ENCODE measurements around the gene STXBP4.

Gene STXBP4

DNA sequence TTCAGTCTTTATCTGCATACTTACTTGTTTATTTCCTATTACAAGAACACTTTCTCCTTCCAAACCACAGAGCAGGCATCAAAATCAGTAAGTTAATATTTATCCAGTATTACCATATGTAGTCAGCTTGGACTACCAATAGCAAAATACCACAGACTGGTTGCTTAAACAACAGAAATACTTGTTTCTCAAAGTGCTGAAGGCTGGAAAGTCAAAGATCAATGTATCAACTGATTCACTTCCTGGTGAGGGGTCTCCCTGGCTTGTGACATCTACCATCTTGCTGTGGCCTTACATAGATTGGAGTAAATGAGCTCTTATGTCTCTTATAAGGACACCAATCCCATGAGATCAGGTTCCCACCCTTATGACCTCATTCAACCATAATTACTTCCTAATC, 2.6 kb downstream of the STXBP4 start:
- no peak for DNase-seq

DNA sequence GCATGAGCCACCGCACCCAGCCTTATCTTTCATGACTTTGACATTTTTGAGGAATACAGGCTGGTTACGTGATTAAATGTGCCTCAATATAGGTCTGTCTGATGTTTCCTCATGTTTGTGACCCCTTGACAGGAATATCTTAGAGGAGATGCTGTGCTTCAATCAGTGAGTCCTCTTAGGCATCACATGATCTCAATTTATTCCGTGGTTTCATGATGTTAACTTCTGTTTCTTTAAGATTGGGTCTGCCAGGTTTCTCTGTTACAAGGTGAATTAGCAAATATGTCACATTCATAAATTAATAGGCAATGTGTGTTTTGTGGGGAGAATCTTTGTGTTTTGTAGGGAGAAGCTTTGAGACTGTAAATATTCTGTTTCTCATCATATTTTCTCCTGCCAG, 3.3 kb downstream of the STXBP4 start:
- no peak for DNase-seq

DNA sequence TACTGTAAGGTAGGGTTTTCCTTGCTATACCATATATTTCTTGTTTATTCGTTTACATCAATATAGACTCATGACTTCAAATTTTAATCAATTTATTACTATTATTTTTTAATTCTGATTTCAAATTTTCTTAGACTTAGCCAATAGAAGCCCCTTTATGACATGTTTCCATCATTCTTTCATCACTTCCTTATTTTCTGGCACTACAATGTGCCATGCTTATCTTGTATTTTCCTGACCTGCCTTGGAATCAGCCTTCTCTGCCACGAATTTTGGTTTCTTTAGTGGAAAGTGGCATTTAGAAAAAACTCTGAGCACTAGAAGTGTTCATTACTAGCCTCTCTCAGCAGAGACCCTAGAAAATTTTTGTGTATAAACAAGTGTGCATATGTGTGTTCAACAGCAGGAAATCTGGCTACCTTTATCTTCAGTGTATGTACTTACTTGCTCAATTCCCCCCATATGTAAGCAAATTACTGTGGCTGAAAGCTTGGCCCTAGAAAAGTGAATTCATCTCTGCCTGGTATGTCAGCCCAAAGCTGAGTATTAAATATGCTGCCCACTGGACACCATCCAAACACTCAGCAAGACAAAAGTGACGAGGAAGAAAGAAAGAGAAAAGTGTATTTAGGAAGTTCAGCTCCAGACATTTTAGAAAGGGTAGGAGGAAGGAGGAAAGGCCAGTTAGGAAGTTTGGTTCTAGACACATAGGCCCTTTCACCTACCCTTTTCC, 4.0 kb downstream of the STXBP4 start:
- no peak for DNase-seq

DNA sequence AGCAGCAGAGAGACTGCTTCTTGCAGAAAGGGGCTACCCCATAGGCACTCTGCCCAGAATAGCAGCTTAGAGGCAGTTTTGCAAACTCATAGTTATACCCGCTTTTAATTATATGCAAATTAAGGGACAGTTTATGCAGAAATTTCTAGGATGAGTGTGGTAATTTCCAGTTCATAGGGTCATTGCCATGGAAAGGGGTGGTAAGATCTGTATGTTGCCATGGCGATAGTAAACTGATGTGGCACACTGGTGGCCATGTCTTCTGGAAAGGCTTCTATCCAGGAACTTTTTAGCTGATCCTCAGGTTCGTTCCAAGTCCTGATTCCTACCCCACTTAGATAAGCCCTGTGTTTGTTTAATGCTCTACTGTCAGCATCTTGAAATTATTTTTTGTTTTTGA, 6.2 kb downstream of the STXBP4 start:
- no peak for DNase-seq

DNA sequence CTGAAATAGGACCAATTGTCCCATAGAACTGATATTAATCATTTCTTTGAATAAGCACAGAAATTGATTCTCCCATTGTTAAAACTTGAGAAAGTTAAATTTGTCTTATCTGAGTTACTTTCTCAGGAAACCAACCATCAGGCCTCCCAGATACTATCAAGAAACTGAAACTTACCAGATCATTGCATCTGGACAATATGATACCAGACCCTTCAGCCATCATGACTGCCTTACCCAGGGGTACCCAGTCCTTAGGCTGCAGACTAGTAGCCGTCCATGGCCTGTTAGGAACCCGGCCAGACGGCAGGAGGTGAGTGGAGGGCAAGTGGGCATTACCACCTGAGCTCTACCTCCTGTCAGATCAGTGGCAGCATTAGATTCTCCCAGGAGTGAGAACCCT, 7.8 kb downstream of the STXBP4 start:
- no peak for DNase-seq

DNA sequence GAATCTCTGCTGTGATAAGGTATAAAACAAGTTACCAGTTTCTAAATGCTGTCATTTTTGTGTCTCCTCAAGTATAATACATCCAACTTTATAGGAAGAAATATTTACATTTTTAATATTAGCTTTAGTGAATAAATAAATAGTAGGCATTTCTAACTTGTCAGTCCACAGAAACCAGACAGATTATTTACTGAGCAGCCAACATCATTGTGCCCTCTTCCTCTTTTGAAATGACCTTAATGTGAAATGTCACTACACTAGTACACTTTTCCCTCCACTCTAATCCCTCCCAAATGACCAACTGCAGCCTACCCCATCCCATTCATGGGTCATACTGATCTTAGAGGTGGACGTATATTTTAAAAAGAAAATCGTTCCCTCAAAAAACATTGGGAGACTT, 9.2 kb downstream of the STXBP4 start:
- DNase-seq = no peak

DNA sequence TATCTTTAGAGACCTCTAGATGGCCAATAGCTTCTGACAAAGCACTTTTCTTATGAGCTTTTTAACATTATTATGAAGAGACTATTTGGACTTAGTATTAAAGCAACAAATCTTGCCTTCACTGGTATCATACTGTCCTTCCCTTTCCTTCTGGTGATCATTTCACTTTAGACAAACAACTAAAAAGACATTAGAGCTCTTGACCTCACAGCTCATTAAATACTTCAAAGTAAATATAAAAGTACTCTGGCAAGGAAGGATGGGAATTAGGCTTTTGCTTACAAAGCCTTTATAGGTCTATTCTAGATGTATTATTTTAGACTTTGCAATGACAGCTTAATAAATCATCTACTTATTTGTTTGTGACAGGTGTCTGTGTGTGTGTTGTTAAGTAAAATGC, 11.1 kb downstream of the STXBP4 start:
- DNase-seq = no peak

DNA sequence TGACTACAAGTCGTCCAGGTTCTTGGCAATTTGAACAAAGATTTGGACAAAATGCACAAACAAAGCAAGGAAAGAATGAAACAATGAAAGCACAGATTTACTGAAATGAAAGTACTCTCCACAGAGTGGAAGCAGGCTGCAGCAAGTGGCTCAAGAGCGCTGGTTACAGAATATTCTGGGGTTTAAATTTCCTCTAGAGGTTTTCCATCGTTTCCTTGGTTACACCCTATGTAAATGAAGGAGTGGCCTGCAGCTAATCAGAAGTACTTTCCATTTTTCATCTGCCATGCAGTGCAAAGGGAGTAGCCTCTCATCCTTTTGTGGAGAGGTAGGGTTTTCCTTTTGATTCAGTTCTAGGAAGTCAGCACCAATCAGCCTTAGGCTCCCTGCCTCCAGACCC, 11.8 kb downstream of the STXBP4 start:
- DNase-seq = no peak

DNA sequence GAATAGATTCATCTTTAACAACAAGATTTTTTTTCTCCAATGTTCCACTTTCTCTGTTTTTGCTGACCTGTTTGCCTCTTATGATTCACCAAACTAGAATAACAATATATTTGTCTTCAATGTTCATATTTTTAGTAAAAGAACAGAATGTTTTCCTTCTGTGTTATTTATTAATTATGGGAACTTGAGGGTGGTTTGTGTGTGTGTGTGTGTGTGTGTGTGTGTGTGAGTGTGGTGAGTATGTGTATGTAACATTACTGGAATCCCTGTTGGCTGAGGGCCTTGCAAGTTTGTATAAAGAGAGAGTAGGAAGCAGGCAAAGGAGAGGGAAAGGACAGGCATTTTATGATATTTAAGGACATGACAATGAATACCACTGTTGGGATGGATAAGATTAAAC, 13.8 kb downstream of the STXBP4 start:
- DNase-seq = no peak

DNA sequence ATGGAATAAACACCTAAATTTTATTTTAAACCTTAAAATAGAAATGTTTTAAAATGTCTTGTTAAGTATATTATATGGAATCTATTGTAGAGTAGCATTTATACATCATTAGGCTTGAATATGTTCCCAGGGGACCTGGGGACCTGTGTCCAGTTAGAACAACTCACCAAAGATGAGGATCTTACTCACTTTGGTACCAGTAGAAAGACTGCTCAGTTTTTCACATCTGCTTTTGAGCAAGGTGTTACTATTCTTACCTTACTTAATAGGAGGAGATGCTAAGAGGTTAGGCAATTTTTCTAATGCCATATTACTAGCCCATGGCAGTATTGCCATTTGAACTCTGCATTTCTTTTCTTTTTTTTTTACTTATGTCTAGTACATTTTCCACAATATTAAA, 14.7 kb downstream of the STXBP4 start:
- DNase-seq = no peak

DNA sequence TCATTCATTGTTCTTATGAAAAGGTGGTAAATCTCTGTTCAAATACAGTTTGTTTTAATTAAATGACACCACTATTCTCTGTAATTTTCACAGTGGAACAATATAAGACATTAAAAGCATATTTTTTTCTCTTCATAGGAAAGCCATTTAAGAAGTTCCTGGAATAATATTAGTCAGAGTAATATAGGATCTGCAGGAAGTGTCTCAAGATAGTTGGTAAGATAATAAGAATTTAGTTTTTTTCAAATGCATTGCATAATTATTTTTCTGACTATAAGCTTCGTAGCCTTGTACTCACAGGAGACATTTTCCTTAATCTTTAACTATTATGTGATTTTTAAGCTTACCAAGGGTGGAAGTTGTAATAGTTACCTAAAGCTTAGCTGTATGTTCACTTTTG, 16.9 kb downstream of the STXBP4 start:
- DNase-seq = no peak

DNA sequence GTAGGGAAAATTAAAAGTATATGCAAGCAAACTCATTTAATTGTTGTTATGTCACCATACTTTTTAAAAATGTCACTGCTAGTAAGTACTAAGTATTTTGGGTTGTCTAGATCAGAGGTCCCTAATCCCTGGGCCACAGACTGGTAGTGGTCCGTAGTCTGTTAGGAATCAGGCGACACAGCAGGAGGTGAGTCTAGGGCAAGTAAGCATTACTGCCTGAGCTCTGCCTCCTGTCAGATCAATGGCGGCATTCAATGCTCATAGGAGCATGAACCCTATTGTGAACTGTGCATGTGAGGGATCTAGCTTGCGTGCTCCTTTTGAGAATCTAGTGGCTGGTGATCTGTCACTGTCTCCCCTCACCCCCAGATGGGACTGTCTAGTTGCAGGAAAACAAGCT, 21.6 kb downstream of the STXBP4 start:
- no peak for DNase-seq

DNA sequence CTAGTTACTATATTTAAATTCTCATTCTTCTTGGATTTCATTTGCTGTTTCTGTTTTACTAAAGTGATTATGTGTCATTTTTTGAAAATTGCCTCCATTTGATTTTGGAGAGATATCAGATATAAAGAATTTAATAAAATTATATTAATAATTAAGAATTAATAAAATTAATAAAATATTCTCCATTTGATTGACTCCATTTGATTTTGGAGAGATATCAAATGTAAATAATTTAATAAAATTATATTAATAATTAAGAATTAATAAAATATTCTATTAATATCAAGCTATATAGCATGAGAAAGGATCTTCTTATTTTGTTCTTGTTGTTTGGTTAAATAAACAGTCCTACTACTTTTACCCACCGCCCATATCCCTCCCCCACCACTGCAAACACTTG, 23.0 kb downstream of the STXBP4 start:
- DNase-seq = no peak

DNA sequence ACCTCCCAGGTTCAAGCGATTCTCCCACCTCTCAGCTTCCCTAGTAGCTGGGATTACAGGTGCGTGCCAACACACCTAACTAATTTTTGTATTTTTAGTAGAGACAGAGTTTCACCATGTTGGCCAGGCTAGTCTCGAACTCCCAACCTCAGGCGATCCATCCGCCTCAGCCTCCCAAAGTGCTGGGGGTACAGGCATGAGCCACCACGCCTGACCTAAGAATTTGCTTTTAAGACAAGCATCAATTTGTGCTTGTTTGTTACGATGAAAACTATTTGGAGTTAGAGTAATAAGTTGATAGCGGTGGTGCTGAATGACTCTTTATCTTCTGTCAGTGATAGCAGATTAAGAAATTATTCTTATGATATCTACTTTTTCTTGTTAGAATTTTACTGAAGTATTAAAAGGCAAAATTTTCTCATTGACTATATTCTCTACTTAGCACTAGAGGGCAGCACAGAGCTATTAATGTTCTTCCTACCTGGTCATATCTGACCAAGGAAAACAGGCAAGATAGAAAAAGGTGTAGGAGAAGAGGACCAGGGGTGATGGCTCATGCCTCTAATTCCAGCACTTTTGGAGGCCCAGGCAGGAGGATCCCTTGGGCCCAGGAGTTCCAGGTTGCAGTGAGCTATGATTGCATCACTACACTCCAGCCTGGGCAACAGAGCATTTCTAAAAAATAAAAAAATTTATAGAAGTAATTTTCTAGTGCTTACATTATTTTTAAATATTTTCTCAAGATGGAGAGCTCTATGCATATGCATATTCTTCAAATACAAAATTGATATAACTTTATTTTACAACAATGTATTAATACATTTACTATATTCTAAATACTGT, 24.5 kb downstream of the STXBP4 start:
- DNase-seq = peak; percentile 65

DNA sequence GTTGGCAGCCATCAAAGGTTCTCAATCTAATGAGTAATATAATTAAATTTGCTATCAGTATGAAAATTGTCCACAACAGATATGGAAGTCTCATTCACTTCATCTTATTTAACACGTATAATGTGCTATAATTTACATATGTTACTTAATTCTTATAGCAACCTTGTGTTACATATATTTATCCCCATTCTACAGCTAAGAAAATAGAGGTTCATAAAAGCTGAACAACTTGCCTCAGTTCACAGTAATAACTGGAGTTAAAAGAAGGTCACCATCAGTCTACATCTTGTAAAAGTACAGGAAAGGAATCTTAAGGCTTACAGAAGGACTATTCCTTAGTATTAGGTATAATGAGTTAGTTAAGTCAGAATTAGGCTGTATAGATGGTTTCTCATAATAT, 27.9 kb downstream of the STXBP4 start:
- no peak for DNase-seq

DNA sequence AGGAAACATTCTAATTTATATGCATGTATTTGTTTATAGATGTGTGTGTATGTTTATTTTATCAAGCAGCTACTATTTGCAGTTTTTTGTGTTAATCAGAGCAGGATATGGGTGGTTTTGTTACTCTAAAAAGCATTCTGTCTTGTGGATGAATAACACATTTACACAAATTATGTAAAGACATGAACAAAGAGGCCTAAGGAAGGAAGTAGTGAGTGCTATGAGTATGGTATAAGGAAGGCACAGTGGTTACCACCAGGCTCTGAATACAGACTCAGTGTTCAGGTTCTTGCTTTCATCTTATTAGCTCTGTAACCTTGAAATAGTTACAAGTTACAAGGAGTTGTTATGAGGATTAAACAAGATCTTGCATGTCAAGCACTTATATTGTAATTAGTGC, 33.9 kb downstream of the STXBP4 start:
- no peak for DNase-seq

DNA sequence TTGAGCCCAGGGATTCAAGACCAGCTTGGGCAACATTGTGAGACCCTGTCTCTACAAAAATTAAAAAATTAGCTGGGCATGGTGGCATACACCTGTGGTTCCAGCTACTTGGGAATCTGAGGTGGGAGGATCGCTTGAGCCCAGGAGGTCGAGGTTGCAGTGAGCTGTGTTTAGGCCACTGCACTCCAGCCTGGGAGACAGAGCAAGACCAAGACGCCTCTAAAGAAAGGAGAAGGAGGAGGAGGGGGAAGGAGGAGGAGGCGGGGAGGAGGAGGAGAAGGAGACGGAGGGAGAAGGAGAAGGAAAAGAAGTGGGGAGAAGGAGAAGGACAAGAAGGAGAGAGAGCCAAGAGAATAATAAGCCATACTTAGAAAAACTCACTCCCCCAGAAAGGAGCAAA, 35.9 kb downstream of the STXBP4 start:
- no peak for DNase-seq

DNA sequence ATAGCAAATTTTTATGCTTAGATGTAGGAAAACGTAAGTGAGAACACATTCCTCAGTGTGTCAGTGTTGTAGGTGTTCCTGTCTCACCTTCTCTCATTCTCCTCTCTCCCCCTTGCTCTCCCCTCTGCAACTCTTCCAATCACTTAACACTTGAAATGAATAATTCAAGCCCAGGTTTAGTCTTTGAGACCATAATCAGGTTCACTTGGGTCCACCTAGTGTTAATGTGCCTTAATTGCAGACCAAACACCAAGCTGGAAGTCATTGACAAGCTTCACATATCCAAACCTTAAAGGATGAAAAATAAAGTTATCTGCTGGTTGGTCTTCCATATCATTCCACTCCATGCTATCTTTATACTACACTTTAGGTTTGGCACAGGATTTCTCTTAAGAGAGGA, 37.0 kb downstream of the STXBP4 start:
- peak; percentile 14 for DNase-seq

DNA sequence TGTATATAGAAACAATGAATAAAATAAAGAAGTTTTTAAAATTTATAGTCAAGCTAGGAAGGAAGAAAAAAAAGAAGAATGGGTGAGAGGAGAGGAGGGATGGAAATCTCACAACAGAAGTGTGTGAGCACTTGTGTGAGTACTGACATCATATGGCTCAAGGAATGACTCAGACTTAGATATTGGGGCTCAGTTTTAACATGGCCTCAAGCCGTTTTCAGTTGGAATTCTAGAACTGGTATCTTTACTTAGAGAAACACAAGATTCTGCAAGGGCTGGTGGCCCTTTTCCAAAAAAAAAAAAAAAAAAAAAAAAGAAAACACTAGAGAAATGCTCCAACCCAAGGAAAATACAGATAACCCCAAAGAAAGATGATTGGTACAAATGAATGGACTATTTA, 55.1 kb downstream of the STXBP4 start:
- no peak for DNase-seq

DNA sequence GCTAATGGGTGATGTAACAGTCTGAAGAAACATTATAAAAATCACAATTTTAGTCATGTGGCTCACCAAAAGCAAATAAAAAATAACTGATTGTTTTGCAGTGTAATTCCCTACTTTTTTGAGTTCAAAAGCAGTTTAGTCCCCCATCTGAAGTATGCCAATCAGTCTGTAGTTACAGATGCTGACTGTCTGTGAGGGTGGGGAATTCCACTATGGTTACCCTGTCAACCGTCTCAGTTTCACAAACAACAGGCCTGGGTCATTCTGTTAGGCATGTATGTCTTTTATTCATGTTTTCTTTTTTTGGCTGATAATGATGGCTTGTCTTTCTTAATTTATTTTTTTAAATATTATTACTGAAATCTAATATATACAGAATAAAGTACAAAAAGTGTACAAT, 69.3 kb downstream of the STXBP4 start:
- DNase-seq = peak; percentile 5

DNA sequence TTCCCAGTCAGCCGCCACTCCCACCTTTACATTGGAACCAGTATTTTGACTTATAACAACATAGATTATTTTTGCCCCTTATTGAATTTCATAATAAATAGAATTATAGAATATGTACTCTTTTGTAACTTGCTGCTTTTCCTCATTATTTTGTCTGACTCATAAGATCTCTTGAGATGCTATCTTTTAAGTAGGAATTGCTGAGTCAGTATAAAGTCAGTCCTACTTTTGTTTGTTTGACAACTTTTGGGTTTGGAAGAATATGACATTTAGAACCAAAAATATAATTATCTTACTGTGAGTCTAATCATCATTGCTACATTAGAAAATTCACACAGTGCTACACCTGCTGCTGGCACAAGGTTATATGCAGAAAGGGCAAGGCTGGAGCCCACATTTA, 69.7 kb downstream of the STXBP4 start:
- no peak for DNase-seq

DNA sequence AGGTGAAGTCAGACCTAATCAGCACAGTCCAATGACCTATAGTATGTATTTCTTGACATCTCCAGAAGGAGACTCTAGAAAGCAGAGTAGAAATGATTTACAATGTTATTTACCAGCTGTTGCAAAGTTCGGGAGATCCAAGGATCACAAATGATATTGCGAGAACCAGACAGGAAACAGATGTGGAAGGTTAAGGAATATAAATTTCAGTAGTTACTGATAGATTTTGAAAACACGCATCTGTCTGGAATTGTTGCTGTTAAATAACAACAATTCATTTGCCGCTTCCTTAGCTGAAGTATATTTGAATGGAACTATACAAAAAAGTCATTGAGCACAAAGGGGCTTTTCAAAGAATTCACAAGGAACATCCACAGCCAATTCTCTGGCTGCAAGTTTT, 72.0 kb downstream of the STXBP4 start:
- no peak for DNase-seq

DNA sequence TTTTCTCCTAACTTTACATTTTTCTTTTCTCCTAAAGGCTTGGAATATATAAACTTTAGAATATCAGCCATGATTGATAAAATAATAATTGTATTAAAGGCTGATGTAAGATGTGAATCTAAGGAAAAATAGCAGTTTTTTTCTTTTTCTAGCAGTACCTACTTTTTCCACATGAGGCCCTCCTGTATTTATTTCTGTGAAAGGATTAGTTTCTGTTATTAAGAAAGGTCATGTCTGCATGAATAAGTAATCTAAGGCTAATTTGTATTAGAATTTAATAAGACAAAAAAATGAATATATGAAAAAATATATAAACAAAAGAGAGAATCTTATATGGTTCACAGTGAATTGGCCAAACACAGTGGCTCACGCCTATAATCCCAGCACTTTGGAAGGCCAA, 85.3 kb downstream of the STXBP4 start:
- DNase-seq = peak; percentile 24

DNA sequence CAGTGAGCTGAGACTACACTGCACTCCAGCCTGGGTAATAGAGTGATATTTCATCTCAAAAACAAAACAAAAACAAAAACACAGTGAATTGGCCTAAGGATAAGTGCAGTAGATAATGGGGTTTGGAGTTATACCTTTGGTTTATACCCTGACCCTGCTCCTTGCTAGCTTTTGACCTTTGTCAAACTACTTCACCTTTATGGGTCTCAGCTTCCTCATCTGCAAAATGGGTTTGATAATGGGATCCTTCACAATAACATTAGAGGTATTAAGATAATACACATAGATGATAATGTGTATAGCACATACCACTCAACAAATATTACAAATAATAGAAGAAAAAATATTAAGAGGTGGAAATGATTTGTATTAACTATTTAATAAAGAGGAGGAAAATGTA, 85.9 kb downstream of the STXBP4 start:
- no peak for DNase-seq

DNA sequence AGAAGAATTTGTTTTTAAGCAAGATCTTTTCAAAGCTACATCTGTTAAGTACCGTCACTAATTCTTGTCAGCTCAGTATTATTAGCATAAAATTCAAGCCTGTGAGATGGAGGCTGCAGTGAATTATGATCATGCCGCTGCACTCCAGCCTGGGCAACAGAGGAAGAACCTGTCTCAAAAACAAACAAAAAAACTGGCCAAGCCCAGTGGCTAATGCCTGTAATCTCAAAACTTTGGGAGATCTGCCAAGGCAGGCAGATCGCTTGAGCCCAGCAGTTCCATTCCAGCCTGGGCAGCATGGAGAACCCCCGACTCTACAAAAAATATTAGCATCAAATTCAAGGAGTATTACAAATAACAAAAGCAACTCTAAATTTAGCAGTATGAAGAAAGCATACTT, 88.0 kb downstream of the STXBP4 start:
- DNase-seq = no peak
